GM12891 (cell line): ENCODE measurements around the gene PSMC6.
"Not testable (repeated sequence)": the region's sequence is repeated elsewhere in the genome, so short reads cannot be mapped to it uniquely, and the experiment has no call there.

Experiments used
- DNase-seq: peaks from one replicate; pipeline ENCODE4 v3.0.0; 2011; ENCODE audit warnings: low spot score; ENCODE audit not compliant: insufficient read length
- FAIRE-seq: peaks from 2 replicates; lab custom pipeline; 2011; peaks lifted over from hg19 to GRCh38; lab: Jason Lieb, UNC
- PAX5 ChIP-seq: IDR thresholded peaks from 2 replicates; pipeline ENCODE4 v1.6.1; 2011; ENCODE audit warnings: low read length, moderate library complexity, mild to moderate bottlenecking; ENCODE audit not compliant: insufficient read depth, severe bottlenecking
- POLR2A ChIP-seq: IDR thresholded peaks from 2 replicates; pipeline ENCODE4 v1.6.1; 2011; ENCODE audit warnings: low read depth, low read length, control low read depth
- POLR2AphosphoS5 ChIP-seq: IDR thresholded peaks from 2 replicates; pipeline ENCODE4 v1.6.1; 2011; ENCODE audit warnings: low read depth, low read length, control low read depth
- POU2F2 ChIP-seq: IDR thresholded peaks from 2 replicates; pipeline ENCODE4 v1.6.1; 2011; ENCODE audit warnings: low read depth, mild to moderate bottlenecking, control low read depth, low read length, moderate library complexity
- SPI1 ChIP-seq: IDR thresholded peaks from 2 replicates; pipeline ENCODE4 v1.6.1; 2011; ENCODE audit warnings: low read depth, low read length, control low read depth
- TAF1 ChIP-seq: IDR thresholded peaks from 2 replicates; pipeline ENCODE4 v1.6.1; 2011; ENCODE audit warnings: low read depth, low read length, control low read depth

The PSMC6 gene

GRCh38 chr14:52733824-52734223 lies 26.8 kb downstream of the PSMC6 start:
- TF ChIP-seq POLR2AphosphoS5 (no peak), PAX5 (no peak), TAF1 (no peak), POU2F2 (no peak)

GRCh38 chr14:52735921-52736489 lies 29.0 kb downstream of the PSMC6 start:
- DNase-seq (no peak), FAIRE-seq (no peak)
- TF ChIP-seq TAF1 = no peak
- TF ChIP-seq POU2F2 = no peak
- no peak for TF ChIP-seq POLR2AphosphoS5
- TF ChIP-seq SPI1 = no peak
- no peak for TF ChIP-seq PAX5
- TF ChIP-seq POLR2A = no peak

More at GRCh38 chr14:52733824-52734223, 26.8 kb downstream of the PSMC6 start:
- no peak for FAIRE-seq
- no peak for DNase-seq

GRCh38 chr14:52738409-52738808 lies 31.4 kb downstream of the PSMC6 start:
- no peak for DNase-seq
- no peak for TF ChIP-seq POU2F2
- no peak for TF ChIP-seq POLR2A
- TF ChIP-seq SPI1 = no peak
- TF ChIP-seq POLR2AphosphoS5 = no peak
- FAIRE-seq = no peak

GRCh38 chr14:52740751-52741150 lies 33.8 kb downstream of the PSMC6 start:
- FAIRE-seq = no peak
- TF ChIP-seq POLR2AphosphoS5 (no peak), SPI1 (no peak), POU2F2 (no peak), POLR2A (no peak), PAX5 (no peak)
- no peak for DNase-seq

GRCh38 chr14:52741865-52742264 lies 34.9 kb downstream of the PSMC6 start:
- no peak for TF ChIP-seq POLR2AphosphoS5
- TF ChIP-seq POLR2A = no peak
- TF ChIP-seq SPI1 = peak; percentile 67
- TF ChIP-seq POU2F2 = no peak
- TF ChIP-seq TAF1 = no peak
- no peak for TF ChIP-seq PAX5
- FAIRE-seq (no peak), DNase-seq (no peak)

- no peak for TF ChIP-seq POLR2AphosphoS5
- no peak for TF ChIP-seq POLR2A
- TF ChIP-seq TAF1 = no peak
- no peak for TF ChIP-seq POU2F2
- TF ChIP-seq PAX5 = no peak
- TF ChIP-seq SPI1 = no peak
- DNase-seq (no peak), FAIRE-seq (no peak)
These were observed 41.8 kb downstream of the PSMC6 start for GRCh38 chr14:52748647-52749292.

- TF ChIP-seq POLR2A = no peak
- TF ChIP-seq PAX5 = no peak
- no peak for TF ChIP-seq TAF1
- no peak for TF ChIP-seq SPI1
- TF ChIP-seq POLR2AphosphoS5 = no peak
- no peak for TF ChIP-seq POU2F2
- FAIRE-seq = no peak
- no peak for DNase-seq
These were observed 48.8 kb downstream of the PSMC6 start for GRCh38 chr14:52755607-52756316.

- no peak for FAIRE-seq
- DNase-seq = no peak
- TF ChIP-seq TAF1 = no peak
- TF ChIP-seq POLR2A = no peak
- no peak for TF ChIP-seq POLR2AphosphoS5
- TF ChIP-seq POU2F2 = no peak
- TF ChIP-seq PAX5 = no peak
- TF ChIP-seq SPI1 = no peak
These were observed 52.1 kb downstream of the PSMC6 start for GRCh38 chr14:52759145-52759544.

GRCh38 chr14:52762923-52763322 lies 55.9 kb downstream of the PSMC6 start:
- DNase-seq, FAIRE-seq: not testable (repeated sequence)

GRCh38 chr14:52767058-52767833 lies 60.2 kb downstream of the PSMC6 start:
- no peak for TF ChIP-seq SPI1
- TF ChIP-seq POLR2A = no peak
- TF ChIP-seq POU2F2 = no peak
- TF ChIP-seq TAF1 = no peak
- no peak for TF ChIP-seq PAX5
- TF ChIP-seq POLR2AphosphoS5 = no peak
- FAIRE-seq (peak; percentile 16), DNase-seq (no peak)
